GM19328 (cell line): Measurements from ENCODE around the gene PRKAR2A.
"Not testable (repeated sequence)": the region's sequence is repeated elsewhere in the genome, so short reads cannot be mapped to it uniquely, and the experiment has no call there.

Source experiments
- ATAC-seq: cut with Tn5 transposase; IDR thresholded peaks from one replicate; pipeline ENCODE4 v1.9.1; 2021; ENCODE audit warnings: mild to moderate bottlenecking, moderate library complexity; ENCODE audit not compliant: unreplicated experiment

Gene PRKAR2A

DNA sequence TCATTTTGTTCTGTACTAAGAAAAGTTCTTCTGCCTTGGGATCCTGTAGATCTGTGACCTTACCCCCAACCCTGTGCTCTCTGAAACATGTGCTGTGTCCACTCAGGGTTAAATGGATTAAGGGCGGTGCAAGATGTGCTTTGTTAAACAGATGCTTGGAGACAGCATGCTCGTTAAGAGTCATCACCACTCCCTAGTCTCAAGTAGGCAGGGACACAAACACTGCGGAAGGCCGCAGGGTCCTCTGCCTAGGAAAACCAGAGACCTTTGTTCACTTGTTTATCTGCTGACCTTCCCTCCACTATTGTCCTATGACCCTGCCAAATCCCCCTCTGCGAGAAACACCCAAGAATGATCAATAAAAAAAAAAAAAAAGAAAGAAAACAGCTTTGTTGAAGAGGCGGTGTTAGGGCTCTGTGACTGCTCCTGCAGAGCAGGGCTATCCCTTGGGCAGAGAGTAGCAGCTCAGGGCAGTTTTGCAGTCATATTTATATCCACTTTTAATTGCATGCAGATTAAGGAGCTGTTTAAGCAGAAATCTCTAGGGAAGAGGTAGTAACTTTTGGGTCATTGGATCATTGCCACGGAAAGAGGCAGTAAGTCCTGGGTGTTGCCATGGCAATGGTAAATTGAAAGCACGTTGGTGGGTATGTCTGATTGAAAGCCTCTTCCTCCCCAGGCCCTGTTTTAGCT is 112.5 kb downstream of the PRKAR2A start:
- ATAC-seq, result not testable (repeated sequence)

GRCh38 chr3:48734541-48734940 is 113.1 kb downstream of the PRKAR2A start:
- ATAC-seq, result not testable (repeated sequence)

- not testable (repeated sequence) for ATAC-seq
These were observed 113.7 kb downstream of the PRKAR2A start for GRCh38 chr3:48733752-48734518.

GRCh38 chr3:48727511-48727910 is 120.2 kb downstream of the PRKAR2A start:
- no peak for ATAC-seq

DNA sequence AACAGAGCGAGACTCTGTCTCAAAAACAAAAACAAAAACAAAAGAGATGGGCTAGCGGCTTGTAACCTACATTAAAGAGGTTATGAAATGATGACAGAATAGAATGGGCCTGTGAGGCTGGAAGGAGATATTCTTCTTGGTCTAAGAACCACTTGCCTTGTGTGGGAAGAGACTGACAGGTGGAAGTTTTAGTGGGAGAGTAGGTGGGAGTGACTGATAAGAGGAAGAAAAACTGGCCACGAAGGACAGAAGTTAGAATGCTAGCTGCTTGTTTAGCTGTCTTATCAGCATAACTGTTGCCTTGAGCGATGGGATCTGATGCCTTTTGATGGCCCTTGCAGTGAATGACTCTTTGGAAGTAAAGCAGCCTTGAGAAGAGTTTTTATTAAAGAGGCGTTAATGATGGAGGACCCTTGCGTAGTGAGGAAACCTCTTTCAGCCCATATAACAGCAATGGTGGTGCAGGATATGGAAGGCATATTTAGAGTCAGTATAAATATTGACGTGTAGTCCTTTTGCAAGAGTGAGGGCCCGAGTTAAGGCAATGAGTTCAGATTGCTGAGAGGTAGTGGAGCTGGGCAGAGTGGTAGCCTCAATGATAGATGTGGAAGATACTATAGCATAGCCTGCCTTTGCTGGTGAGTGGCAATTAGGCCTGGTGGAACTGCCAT is 122.4 kb downstream of the PRKAR2A start:
- ATAC-seq, result not testable (repeated sequence)

DNA sequence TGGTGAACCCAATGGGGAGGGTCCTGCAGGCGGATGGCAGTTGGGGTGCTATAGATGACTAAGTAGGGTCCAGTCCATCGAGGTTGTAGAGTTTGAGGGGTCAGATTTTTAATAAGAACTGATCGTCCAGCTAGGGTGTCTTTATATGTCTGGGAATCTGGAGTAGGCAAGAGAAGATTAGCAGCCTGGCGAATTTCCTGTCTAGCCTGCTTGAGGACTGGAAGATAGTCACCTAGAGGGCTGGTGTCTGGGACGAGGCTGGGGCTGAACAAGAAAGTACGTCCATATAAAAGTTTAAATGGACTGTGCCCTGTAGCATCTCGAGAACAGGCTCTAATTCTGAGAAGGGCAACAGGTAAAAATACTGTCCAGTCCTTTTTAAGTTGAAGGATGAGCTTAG is 123.9 kb downstream of the PRKAR2A start:
- no peak for ATAC-seq

GRCh38 chr3:48723293-48723692 is 124.4 kb downstream of the PRKAR2A start:
- not testable (repeated sequence) for ATAC-seq

DNA sequence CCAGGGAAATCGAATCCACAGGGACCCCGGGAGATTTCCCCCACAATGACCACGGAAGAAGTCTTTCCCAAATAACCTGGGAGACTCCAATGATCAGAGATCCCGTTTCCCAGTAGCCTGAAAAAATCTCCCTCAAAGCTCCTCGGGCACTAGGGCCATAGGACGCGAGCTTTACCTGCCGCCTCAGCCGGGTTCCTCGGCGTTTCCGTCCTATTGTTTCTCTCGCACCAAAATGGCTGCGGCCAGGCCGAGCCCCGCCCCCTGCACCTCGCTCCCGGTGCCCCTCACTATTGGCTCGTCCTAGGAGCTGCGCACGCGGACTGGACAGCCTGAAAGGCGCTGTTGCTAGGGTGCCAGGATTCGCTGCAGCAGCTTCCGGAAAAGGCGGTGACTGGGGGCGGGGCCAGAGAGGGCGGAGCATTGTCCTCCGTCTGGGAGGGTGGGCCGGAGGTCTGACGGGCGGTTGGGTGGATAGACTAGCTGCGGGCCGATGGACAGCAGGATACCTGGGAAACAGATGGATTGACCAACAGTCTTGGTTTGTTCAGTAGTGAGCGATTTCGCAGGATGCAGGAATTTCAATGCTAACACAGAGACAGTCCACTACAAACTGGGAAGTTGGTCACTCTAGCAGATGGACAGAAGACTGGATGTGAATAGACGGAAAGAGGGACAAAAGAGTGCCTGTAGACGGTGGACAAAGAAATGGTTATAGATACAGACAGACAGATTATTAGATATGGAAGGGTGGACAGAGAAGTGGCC is 130.5 kb downstream of the PRKAR2A start, which contains the start of gene IP6K2:
IP6K2 (minus strand) TSS at position 240 of the 765 bp plus-strand sequence. CDS start 21,930 bp downstream, outside the sequence.
- ATAC-seq, result peak; percentile 98

GRCh38 chr3:48716508-48716981 is 131.1 kb downstream of the PRKAR2A start:
- no peak for ATAC-seq

- ATAC-seq, result no peak
These were observed 132.4 kb downstream of the PRKAR2A start for GRCh38 chr3:48715174-48715800.

DNA sequence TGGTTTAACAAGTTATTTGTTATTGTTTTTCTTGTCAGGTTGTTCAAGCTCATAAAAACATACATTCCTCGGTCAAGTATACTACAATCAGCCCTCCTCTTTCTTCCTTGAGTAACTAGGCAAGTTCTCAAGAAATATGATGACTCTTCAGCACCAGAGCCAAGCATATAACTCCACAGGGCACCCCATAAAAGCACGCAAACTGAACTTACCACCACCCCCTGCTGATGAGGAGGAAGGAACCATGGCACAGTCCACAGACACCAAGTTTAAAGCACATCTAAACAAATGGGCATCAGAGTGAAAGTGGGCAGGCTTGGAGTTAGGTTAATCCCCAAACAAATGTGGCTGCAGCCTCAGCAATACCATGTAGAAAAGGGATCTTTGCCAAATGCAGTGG is 135.9 kb downstream of the PRKAR2A start:
- ATAC-seq, result no peak

GRCh38 chr3:48709051-48709461 is 138.6 kb downstream of the PRKAR2A start:
- ATAC-seq, result no peak

DNA sequence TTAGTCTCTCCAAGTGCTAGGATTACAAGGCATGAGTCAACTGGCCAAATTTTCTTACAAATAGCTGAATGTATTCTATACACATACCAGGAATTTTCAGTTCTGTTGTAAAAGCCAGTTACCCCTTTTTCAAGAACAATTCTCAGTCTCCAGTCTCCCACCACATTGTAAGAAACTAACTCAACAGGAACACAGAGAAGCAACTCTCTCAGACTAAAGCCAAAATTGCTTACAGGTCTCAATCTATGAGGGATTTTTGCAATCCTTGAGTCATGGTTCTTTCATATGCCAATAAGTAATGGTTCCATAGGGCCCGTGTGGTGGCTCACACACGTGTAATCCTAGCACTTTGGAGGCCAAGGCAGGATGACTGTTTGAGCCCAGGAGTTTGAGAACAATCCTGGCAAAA is 139.2 kb downstream of the PRKAR2A start:
- no peak for ATAC-seq

DNA sequence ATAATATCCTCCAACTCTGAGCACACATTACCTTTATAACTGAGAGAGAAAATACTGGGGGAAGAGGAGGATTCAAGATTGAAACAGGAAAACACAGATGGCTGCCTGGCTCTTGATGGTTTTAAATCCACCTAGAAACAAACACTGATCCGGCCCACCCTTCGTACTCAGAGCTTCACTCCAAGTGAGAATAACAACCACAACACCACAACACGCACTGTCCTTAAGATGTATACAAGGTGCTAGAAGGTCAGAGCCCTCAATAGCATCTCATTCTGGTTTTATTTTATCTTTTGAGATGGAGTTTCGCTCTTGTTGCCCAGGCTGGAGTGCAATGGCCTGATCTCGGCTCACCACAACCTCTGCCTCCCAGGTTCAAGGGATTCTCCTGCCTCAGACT is 140.5 kb downstream of the PRKAR2A start:
- no peak for ATAC-seq

DNA sequence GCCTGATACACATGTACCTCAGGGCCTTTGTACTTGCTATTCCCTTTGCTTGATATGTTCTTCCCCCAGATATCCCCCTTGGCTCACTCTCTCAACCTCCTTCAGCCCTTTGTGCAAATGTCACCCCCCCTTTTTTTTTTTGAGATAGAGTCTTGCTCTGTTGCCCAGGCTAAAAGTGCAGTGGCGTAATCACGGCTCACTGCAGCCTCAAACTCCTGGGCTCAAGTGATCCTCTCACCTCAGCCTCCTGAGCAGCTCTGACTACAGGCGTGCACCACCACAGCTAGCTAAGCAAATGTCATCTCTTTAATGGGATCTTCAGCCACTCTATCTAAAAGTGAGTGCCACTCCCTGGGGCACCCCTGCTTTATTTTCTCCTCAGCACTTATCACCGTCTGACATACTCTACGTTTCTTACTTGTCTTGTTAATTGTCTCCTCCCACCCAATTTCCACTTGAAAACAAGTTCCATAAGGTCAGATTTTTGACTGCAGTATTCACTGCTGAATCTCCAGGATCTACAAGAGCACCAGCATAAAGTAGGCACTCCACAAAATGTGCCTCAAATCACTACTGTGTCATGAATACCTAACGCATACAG is 145.3 kb downstream of the PRKAR2A start:
- ATAC-seq, result no peak

GRCh38 chr3:48700731-48701405 is 146.8 kb downstream of the PRKAR2A start:
- ATAC-seq, result no peak

GRCh38 chr3:48698891-48699290 is 148.8 kb downstream of the PRKAR2A start:
- ATAC-seq, result no peak

DNA sequence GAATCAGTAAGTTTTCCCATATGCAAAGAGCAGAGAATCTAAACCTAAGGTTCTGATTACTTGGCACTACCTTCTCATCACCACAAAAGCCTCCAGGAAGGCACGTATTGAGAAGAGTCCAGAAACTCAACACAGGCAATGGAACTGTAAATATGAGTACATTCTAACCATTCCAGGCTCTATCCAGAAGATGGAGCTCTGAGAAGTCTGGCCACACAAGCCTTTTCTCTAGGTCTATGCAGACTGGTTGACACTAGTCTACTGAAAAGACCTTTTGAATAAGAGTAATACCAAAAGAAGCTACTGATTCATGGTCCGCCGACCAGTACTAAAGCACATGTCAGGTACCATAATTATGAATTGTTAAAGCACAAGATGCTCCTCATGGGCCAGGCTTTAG is 149.7 kb downstream of the PRKAR2A start:
- ATAC-seq, result no peak

- no peak for ATAC-seq
These were observed 151.1 kb downstream of the PRKAR2A start for GRCh38 chr3:48696601-48697000.
